WTC11 (cell line): ENCODE data around the gene CDKN1B.

Experiments used
- ATF2 ChIP-seq: sonication (generic); formaldehyde crosslinking; IDR thresholded peaks from 2 replicates; pipeline ENCODE4 v1.8.1; 2022; ENCODE audit warnings: low read depth, missing genetic modification reagents, borderline replicate concordance
- CTCF ChIP-seq: fragments of 200-600 bp; IDR thresholded peaks from 2 replicates; pipeline ENCODE4 v1.8.0; 2022; ENCODE audit warnings: antibody characterized with exemption
- ETV6 ChIP-seq: sonication (generic); formaldehyde crosslinking; IDR thresholded peaks from 2 replicates; pipeline ENCODE4 v1.8.1; 2022; ENCODE audit warnings: mild to moderate bottlenecking, missing genetic modification reagents
- FOXJ3 ChIP-seq: sonication (generic); formaldehyde crosslinking; IDR thresholded peaks from 2 replicates; pipeline ENCODE4 v1.9.0; 2021; ENCODE audit warnings: missing genetic modification reagents, mild to moderate bottlenecking, borderline replicate concordance
- GABPB1 ChIP-seq: sonication (generic); formaldehyde crosslinking; IDR thresholded peaks from 2 replicates; pipeline ENCODE4 v1.8.1; 2023; ENCODE audit warnings: mild to moderate bottlenecking, missing genetic modification reagents
- HMGA2 ChIP-seq: fragments of 250-450 bp; sonication (Bioruptor Pico); IDR thresholded peaks from 2 replicates; pipeline ENCODE4 v1.4.0; 2021; ENCODE audit warnings: mild to moderate bottlenecking, moderate library complexity
- KAT7 ChIP-seq: sonication (generic); formaldehyde crosslinking; IDR thresholded peaks from 2 replicates; pipeline ENCODE4 v1.8.1; 2023; ENCODE audit warnings: missing genetic modification reagents, mild to moderate bottlenecking, borderline replicate concordance
- TP53 ChIP-seq: sonication (generic); formaldehyde crosslinking; IDR thresholded peaks from 2 replicates; pipeline ENCODE4 v1.8.1; 2023; ENCODE audit warnings: mild to moderate bottlenecking, missing genetic modification reagents
- USF2 ChIP-seq: sonication (generic); formaldehyde crosslinking; IDR thresholded peaks from 2 replicates; pipeline ENCODE4 v1.8.1; 2023; ENCODE audit warnings: mild to moderate bottlenecking, missing genetic modification reagents, moderate library complexity
- ZNF317 ChIP-seq: sonication (generic); formaldehyde crosslinking; IDR thresholded peaks from 2 replicates; pipeline ENCODE4 v1.8.1; 2023; ENCODE audit warnings: low read depth, mild to moderate bottlenecking, moderate library complexity, missing genetic modification reagents, borderline replicate concordance
- ZNF416 ChIP-seq: fragments of 250-450 bp; sonication (Bioruptor Pico); IDR thresholded peaks from 2 replicates; pipeline ENCODE4 v1.9.0; 2021; ENCODE audit warnings: mild to moderate bottlenecking, inconsistent platforms
- TF ChIP-seq, protein P1 (sequence below): sonication (generic); formaldehyde crosslinking; conservative IDR thresholded peaks from 2 replicates; pipeline ENCODE4 v1.8.1; 2023; ENCODE audit warnings: mild to moderate bottlenecking, low read depth, missing genetic modification reagents, moderate library complexity
- TF ChIP-seq, protein P2 (sequence below): sonication (generic); formaldehyde crosslinking; IDR thresholded peaks from 2 replicates; pipeline ENCODE4 v1.8.0; 2022; ENCODE audit warnings: mild to moderate bottlenecking, missing genetic modification reagents
- TF ChIP-seq, protein P3 (sequence below): sonication (generic); formaldehyde crosslinking; conservative IDR thresholded peaks from 2 replicates; pipeline ENCODE4 v1.8.1; 2022; ENCODE audit warnings: mild to moderate bottlenecking, missing genetic modification reagents

- TF ChIP-seq ZNF416 (CRISPR knock-in tag) (no peak), TP53 (CRISPR knock-in tag) (no peak), FOXJ3 (CRISPR knock-in tag) (no peak), GABPB1 (CRISPR knock-in tag) (no peak), KAT7 (CRISPR knock-in tag) (no peak), CTCF (no peak), USF2 (CRISPR knock-in tag) (no peak), ATF2 (CRISPR knock-in tag) (no peak), ETV6 (no peak), ZNF317 (CRISPR knock-in tag) (no peak), HMGA2 (no peak)
- TF ChIP-seq, protein P1, sequence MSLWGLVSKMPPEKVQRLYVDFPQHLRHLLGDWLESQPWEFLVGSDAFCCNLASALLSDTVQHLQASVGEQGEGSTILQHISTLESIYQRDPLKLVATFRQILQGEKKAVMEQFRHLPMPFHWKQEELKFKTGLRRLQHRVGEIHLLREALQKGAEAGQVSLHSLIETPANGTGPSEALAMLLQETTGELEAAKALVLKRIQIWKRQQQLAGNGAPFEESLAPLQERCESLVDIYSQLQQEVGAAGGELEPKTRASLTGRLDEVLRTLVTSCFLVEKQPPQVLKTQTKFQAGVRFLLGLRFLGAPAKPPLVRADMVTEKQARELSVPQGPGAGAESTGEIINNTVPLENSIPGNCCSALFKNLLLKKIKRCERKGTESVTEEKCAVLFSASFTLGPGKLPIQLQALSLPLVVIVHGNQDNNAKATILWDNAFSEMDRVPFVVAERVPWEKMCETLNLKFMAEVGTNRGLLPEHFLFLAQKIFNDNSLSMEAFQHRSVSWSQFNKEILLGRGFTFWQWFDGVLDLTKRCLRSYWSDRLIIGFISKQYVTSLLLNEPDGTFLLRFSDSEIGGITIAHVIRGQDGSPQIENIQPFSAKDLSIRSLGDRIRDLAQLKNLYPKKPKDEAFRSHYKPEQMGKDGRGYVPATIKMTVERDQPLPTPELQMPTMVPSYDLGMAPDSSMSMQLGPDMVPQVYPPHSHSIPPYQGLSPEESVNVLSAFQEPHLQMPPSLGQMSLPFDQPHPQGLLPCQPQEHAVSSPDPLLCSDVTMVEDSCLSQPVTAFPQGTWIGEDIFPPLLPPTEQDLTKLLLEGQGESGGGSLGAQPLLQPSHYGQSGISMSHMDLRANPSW (CRISPR knock-in tag) = no peak
- TF ChIP-seq, protein P2, sequence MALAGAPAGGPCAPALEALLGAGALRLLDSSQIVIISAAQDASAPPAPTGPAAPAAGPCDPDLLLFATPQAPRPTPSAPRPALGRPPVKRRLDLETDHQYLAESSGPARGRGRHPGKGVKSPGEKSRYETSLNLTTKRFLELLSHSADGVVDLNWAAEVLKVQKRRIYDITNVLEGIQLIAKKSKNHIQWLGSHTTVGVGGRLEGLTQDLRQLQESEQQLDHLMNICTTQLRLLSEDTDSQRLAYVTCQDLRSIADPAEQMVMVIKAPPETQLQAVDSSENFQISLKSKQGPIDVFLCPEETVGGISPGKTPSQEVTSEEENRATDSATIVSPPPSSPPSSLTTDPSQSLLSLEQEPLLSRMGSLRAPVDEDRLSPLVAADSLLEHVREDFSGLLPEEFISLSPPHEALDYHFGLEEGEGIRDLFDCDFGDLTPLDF (CRISPR knock-in tag) = no peak
- TF ChIP-seq, protein P3, sequence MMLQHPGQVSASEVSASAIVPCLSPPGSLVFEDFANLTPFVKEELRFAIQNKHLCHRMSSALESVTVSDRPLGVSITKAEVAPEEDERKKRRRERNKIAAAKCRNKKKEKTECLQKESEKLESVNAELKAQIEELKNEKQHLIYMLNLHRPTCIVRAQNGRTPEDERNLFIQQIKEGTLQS (CRISPR knock-in tag) = no peak
Observed at GRCh38 chr12:12681061-12681765, 36.0 kb upstream of the CDKN1B start.
